Measurements from ENCODE around the gene CELF5. TPM values are rescaled to one million over a fixed set of nuclear protein-coding genes. Genes with fewer than 3 reads are reported as not detected.

The CELF5 gene
- total RNA-seq, 1 donor from 2014 or later = 2.3 TPM

GRCh38 chr19:3178973-3179738, 45.3 kb upstream of the CELF5 start:
- no peak for DNase-seq (ENCODE audit: low read depth, low spot score)
- H3K27ac Mint-ChIP-seq (ENCODE audit: unreplicated experiment) = no peak overlapping the region
- TF ChIP-seq CTCF (conservative IDR thresholded peaks at IDR 0.05) = no peak
- H3K27me3 Mint-ChIP-seq (ENCODE audit: low read depth) = no peaks in the 10 kb centered on the region
- no peaks in the 10 kb centered on the region for H3K4me1 Mint-ChIP-seq
- H3K36me3 Mint-ChIP-seq (ENCODE audit: low read depth) = no peaks in the 10 kb centered on the region
- H3K9me3 Mint-ChIP-seq = no peaks in the 10 kb centered on the region
- H3K4me3 Mint-ChIP-seq = no peak overlapping the region

GRCh38 chr19:3179739-3180293, 44.6 kb upstream of the CELF5 start:
- no peak for TF ChIP-seq CTCF (conservative IDR thresholded peaks at IDR 0.05)
- DNase-seq (ENCODE audit: low read depth, low spot score) = no peak
- no peaks in the 10 kb centered on the region for H3K9me3 Mint-ChIP-seq
- H3K36me3 Mint-ChIP-seq (ENCODE audit: low read depth) = no peaks in the 10 kb centered on the region
- H3K27me3 Mint-ChIP-seq (ENCODE audit: low read depth) = no peaks in the 10 kb centered on the region
- no peak overlapping the region for H3K27ac Mint-ChIP-seq (ENCODE audit: unreplicated experiment)
- H3K4me3 Mint-ChIP-seq = no peak overlapping the region
- no peaks in the 10 kb centered on the region for H3K4me1 Mint-ChIP-seq

- TF ChIP-seq CTCF (conservative IDR thresholded peaks at IDR 0.05) = no peak
- Mint-ChIP-seq H3K36me3 (ENCODE audit: low read depth) (no peaks in the 10 kb centered on the region), H3K9me3 (no peaks in the 10 kb centered on the region), H3K27me3 (ENCODE audit: low read depth) (no peaks in the 10 kb centered on the region), H3K4me1 (peaks cover 15% of the 10 kb centered on the region), H3K27ac (ENCODE audit: unreplicated experiment) (peak overlapping the region; percentile 9), H3K4me3 (peak overlapping the region; percentile 100)
- DNase-seq (ENCODE audit: low read depth, low spot score) = no peak
These were observed 40.5 kb upstream of the CELF5 start for GRCh38 chr19:3183721-3184641.

GRCh38 chr19:3184847-3185460, 39.5 kb upstream of the CELF5 start:
- H3K27ac Mint-ChIP-seq (ENCODE audit: unreplicated experiment) = peak overlapping the region; percentile 99
- H3K9me3 Mint-ChIP-seq = no peaks in the 10 kb centered on the region
- H3K36me3 Mint-ChIP-seq (ENCODE audit: low read depth) = no peaks in the 10 kb centered on the region
- H3K27me3 Mint-ChIP-seq (ENCODE audit: low read depth) = no peaks in the 10 kb centered on the region
- H3K4me3 Mint-ChIP-seq = peak overlapping the region; percentile 100
- DNase-seq (ENCODE audit: low read depth, low spot score) = no peak
- peaks cover 15% of the 10 kb centered on the region for H3K4me1 Mint-ChIP-seq
- no peak for TF ChIP-seq CTCF (conservative IDR thresholded peaks at IDR 0.05)

- H3K27ac Mint-ChIP-seq (ENCODE audit: unreplicated experiment) = peak within 1 kb of the TSS; percentile 99
- no peak for TF ChIP-seq CTCF (conservative IDR thresholded peaks at IDR 0.05)
- DNase-seq (ENCODE audit: low read depth, low spot score) = peak; percentile 94
- H3K36me3 Mint-ChIP-seq (ENCODE audit: low read depth) = no peaks in the 10 kb centered on the region
- peaks cover 15% of the 10 kb centered on the region for H3K4me1 Mint-ChIP-seq
- no peaks in the 10 kb centered on the region for H3K9me3 Mint-ChIP-seq
- H3K27me3 Mint-ChIP-seq (ENCODE audit: low read depth) = no peaks in the 10 kb centered on the region
- peak within 1 kb of the TSS; percentile 100 for H3K4me3 Mint-ChIP-seq
These were observed 38.9 kb upstream of the CELF5 start, which contains the start of gene NCLN for GRCh38 chr19:3185461-3186159. Gene NCLN, plus strand, starts transcription at chr19:3185930. Its CDS starts 101 bp downstream, at chr19:3186031.
